GM12865 (cell line): ENCODE results near the gene MN1.

ENCODE experiments used
- DNase-seq: peaks from one replicate; pipeline ENCODE4 v3.0.0; 2010; ENCODE audit warnings: low read depth
- H3K4me3 ChIP-seq: 2 replicates; pipeline ENCODE4 v1.5.1; 2011; ENCODE audit warnings: mild to moderate bottlenecking, low read depth, low read length, control low read depth
- CTCF ChIP-seq: IDR thresholded peaks from 2 replicates; pipeline ENCODE4 v1.5.1; 2011; ENCODE audit warnings: low read length, control low read depth, low read depth, inconsistent platforms; ENCODE audit not compliant: insufficient read depth; ENCODE audit errors: missing control alignments

MN1 gene

GRCh38 chr22:27772984-27773498 lies 28.5 kb downstream of the MN1 start:
- H3K4me3 ChIP-seq, result no peak overlapping the region
- DNase-seq, result no peak
- no peak for TF ChIP-seq CTCF

- DNase-seq, result no peak
- H3K4me3 ChIP-seq, result no peak overlapping the region
- TF ChIP-seq CTCF, result no peak
Observed at GRCh38 chr22:27772081-27772983, 29.2 kb downstream of the MN1 start.

GRCh38 chr22:27771637-27772036 lies 29.9 kb downstream of the MN1 start:
- DNase-seq, result no peak
- no peak for TF ChIP-seq CTCF
- H3K4me3 ChIP-seq, result no peak overlapping the region

- TF ChIP-seq CTCF, result no peak
- no peak overlapping the region for H3K4me3 ChIP-seq
- DNase-seq, result no peak
Observed at GRCh38 chr22:27769012-27769411, 32.5 kb downstream of the MN1 start.

- peak; percentile 10 for DNase-seq
- TF ChIP-seq CTCF, result no peak
- no peak overlapping the region for H3K4me3 ChIP-seq
Observed at GRCh38 chr22:27768027-27768653, 33.4 kb downstream of the MN1 start.

- no peak for TF ChIP-seq CTCF
- H3K4me3 ChIP-seq, result no peak overlapping the region
- no peak for DNase-seq
Observed at GRCh38 chr22:27766679-27767078, 34.9 kb downstream of the MN1 start.
